ENCODE measurements around the gene RAPGEF4.

RAPGEF4 gene

GRCh38 chr2:172860336-172860707, 124.7 kb downstream of the RAPGEF4 start:
- H3K4me2 ChIP-seq (ENCODE audit: low read depth, low read length, poor library complexity, severe bottlenecking): no peak overlapping the region
- H3F3A ChIP-seq (ENCODE audit: low read depth): no peaks in the 10 kb centered on the region
- H4K20me1 ChIP-seq (ENCODE audit: insufficient read depth, low read length, poor library complexity, severe bottlenecking): no peaks in the 10 kb centered on the region
- no peaks in the 10 kb centered on the region; the same call in 1 of the 2 replicates for H3K9me2 ChIP-seq (replicated peaks; ENCODE audit: low read depth, low read length)
- H3K9ac ChIP-seq (ENCODE audit: low read depth, low read length, poor library complexity, severe bottlenecking): no peak overlapping the region
- no peaks in the 10 kb centered on the region for H3K79me2 ChIP-seq (ENCODE audit: insufficient read depth, low read length)
- no peak for TF ChIP-seq EZH2phosphoT487 (IDR thresholded peaks at IDR 0.05; ENCODE audit: borderline replicate concordance)
- H3K27me3 ChIP-seq (ENCODE audit: insufficient read depth, low read length, poor library complexity, severe bottlenecking): no peaks in the 10 kb centered on the region
- peaks cover 8% of the 10 kb centered on the region for H3K4me1 ChIP-seq (ENCODE audit: insufficient read depth, low read length, poor library complexity, severe bottlenecking)
- H3K4me3 ChIP-seq (ENCODE audit: low read length, poor library complexity, severe bottlenecking): no peak overlapping the region
- H3K9me3 ChIP-seq (ENCODE audit: insufficient read depth, low read depth, low read length): no peaks in the 10 kb centered on the region
- no peaks in the 10 kb centered on the region for H3K36me3 ChIP-seq (ENCODE audit: insufficient read depth, low read length)
- H2AFZ ChIP-seq (ENCODE audit: low read length): 0 out of 2 replicates have a peak overlapping the region, but pooled peaks have one; percentile 36

- TF ChIP-seq CTCF (conservative IDR thresholded peaks at IDR 0.05; ENCODE audit: low read length): no peak
- no peak for TF ChIP-seq EZH2phosphoT487 (IDR thresholded peaks at IDR 0.05; ENCODE audit: borderline replicate concordance)
- Histone ChIP-seq H3K4me3 (ENCODE audit: low read length, poor library complexity, severe bottlenecking) (no peak overlapping the region), H3K9me3 (ENCODE audit: insufficient read depth, low read depth, low read length) (no peaks in the 10 kb centered on the region), H3K9ac (ENCODE audit: low read depth, low read length, poor library complexity, severe bottlenecking) (no peak overlapping the region), H3K27me3 (ENCODE audit: insufficient read depth, low read length, poor library complexity, severe bottlenecking) (no peaks in the 10 kb centered on the region), H4K20me1 (ENCODE audit: insufficient read depth, low read length, poor library complexity, severe bottlenecking) (no peaks in the 10 kb centered on the region), H3K9me2 (replicated peaks; ENCODE audit: low read depth, low read length) (no peaks in the 10 kb centered on the region; the same call in 1 of the 2 replicates), H3K36me3 (ENCODE audit: insufficient read depth, low read length) (no peaks in the 10 kb centered on the region), H3K4me2 (ENCODE audit: low read depth, low read length, poor library complexity, severe bottlenecking) (no peak overlapping the region), H2AFZ (ENCODE audit: low read length) (no peak overlapping the region), H3K4me1 (ENCODE audit: insufficient read depth, low read length, poor library complexity, severe bottlenecking) (peaks cover 8% of the 10 kb centered on the region), H3K79me2 (ENCODE audit: insufficient read depth, low read length) (no peaks in the 10 kb centered on the region), H3F3A (ENCODE audit: low read depth) (no peaks in the 10 kb centered on the region)
Measured at GRCh38 chr2:172861098-172861497, 125.5 kb downstream of the RAPGEF4 start.

- H3K9me2 ChIP-seq (replicated peaks; ENCODE audit: low read depth, low read length): no peaks in the 10 kb centered on the region
- H3K27me3 ChIP-seq (ENCODE audit: insufficient read depth, low read length, poor library complexity, severe bottlenecking): no peaks in the 10 kb centered on the region
- no peaks in the 10 kb centered on the region for H3K79me2 ChIP-seq (ENCODE audit: insufficient read depth, low read length)
- no peaks in the 10 kb centered on the region for H4K20me1 ChIP-seq (ENCODE audit: insufficient read depth, low read length, poor library complexity, severe bottlenecking)
- H3K4me2 ChIP-seq (ENCODE audit: low read depth, low read length, poor library complexity, severe bottlenecking): no peak overlapping the region
- no peak overlapping the region for H3K9ac ChIP-seq (ENCODE audit: low read depth, low read length, poor library complexity, severe bottlenecking)
- no peaks in the 10 kb centered on the region for H3K9me3 ChIP-seq (ENCODE audit: insufficient read depth, low read depth, low read length)
- no peak for TF ChIP-seq CTCF (conservative IDR thresholded peaks at IDR 0.05; ENCODE audit: low read length)
- TF ChIP-seq EZH2phosphoT487 (IDR thresholded peaks at IDR 0.05; ENCODE audit: borderline replicate concordance): no peak
- H3K36me3 ChIP-seq (ENCODE audit: insufficient read depth, low read length): no peaks in the 10 kb centered on the region
- H3K4me3 ChIP-seq (ENCODE audit: low read length, poor library complexity, severe bottlenecking): no peak overlapping the region
- no peak overlapping the region for H2AFZ ChIP-seq (ENCODE audit: low read length)
- H3K4me1 ChIP-seq (ENCODE audit: insufficient read depth, low read length, poor library complexity, severe bottlenecking): peaks cover 8% of the 10 kb centered on the region
- H3F3A ChIP-seq (ENCODE audit: low read depth): no peaks in the 10 kb centered on the region
Measured at GRCh38 chr2:172861656-172862476, 126.2 kb downstream of the RAPGEF4 start.
